K562 (cell line): ENCODE data around the gene NR3C1. TPM values are rescaled to one million over a fixed set of nuclear protein-coding genes. Genes with fewer than 3 reads are reported as not detected.

Experiments
- ATAC-seq: fragments of 200-7000 bp; cut with Tn5 transposase; 3 replicates; pipeline ENCODE4 v1.9.1; 2020; ENCODE audit warnings: moderate library complexity
- BruUV-seq: library from RNA; stranded (reverse); fragments of 400-500 nt; replicated peaks from 2 replicates; lab custom pipeline; 2021; lab: Mats Ljungman, UMichigan
- CTCF ChIA-PET: fragments of 300-600 bp; formaldehyde crosslinking; extraction: SDS; loops from one replicate; lab custom pipeline; 2021; ENCODE audit warnings: low intra/inter-chr PET ratio; lab: Yijun Ruan, JAX
- POLR2A ChIA-PET: fragments of 300-600, 350-650 bp; sonication (Branson Sonifier 250); formaldehyde crosslinking; extraction: SDS; loops from one replicate; lab custom pipeline; 2021; ENCODE audit warnings: antibody characterized with exemption, inconsistent platforms; lab: Yijun Ruan, JAX
- DNase-seq, 4 experiments: peaks; one replicate each; pipeline versions ENCODE4 v3.0.0 to v3.0.0-alpha.2; 2011 to 2018; ENCODE audit warnings: low spot score in 3 of 4, mixed read lengths in 3 of 4; ENCODE audit errors: extremely low read depth in 1 of 4
- FAIRE-seq: peaks from 2 replicates; lab custom pipeline; 2011; peaks lifted over from hg19 to GRCh38; lab: Jason Lieb, UNC
- H2AFZ ChIP-seq: 2 replicates; pipeline ENCODE4 v1.6.0; 2011; ENCODE audit warnings: low read depth, low read length, control low read depth, inconsistent platforms
- H3K27ac ChIP-seq: fragments of 200-600 bp; 3 replicates; pipeline ENCODE4 v1.8.0; 2011; ENCODE audit warnings: low read depth, mild to moderate bottlenecking, control low read depth, inconsistent platforms, low read length, moderate library complexity, mixed read lengths; ENCODE audit errors: extremely low read depth
- H3K27me3 ChIP-seq, 2 experiments: fragments of 300-600 bp in 1 of 2; 2 replicates in 1 of 2; 3 replicates in 1 of 2; pipeline versions ENCODE4 v1.6.0 to v1.8.0; 2011; ENCODE audit warnings: inconsistent platforms in 2 of 2, low read length in 2 of 2, mild to moderate bottlenecking in 1 of 2, mixed read lengths in 1 of 2, moderate library complexity in 1 of 2; ENCODE audit not compliant: control insufficient read depth in 2 of 2, insufficient read depth in 2 of 2
- H3K36me3 ChIP-seq: fragments of 300-600 bp; 3 replicates; pipeline ENCODE4 v1.8.0; 2011; ENCODE audit warnings: mild to moderate bottlenecking, low read length, inconsistent platforms; ENCODE audit not compliant: control insufficient read depth, insufficient read depth
- H3K4me1 ChIP-seq, 2 experiments: fragments of 200-600 bp in 1 of 2; replicated peaks in 1 of 2; 2 replicates in 1 of 2; 3 replicates in 1 of 2; pipeline versions ENCODE4 v1.5.1 to v1.8.0; 2011; ENCODE audit warnings: inconsistent platforms in 2 of 2, low read length in 2 of 2, mild to moderate bottlenecking in 1 of 2, mixed read lengths in 1 of 2, moderate library complexity in 1 of 2; ENCODE audit not compliant: control insufficient read depth in 2 of 2, insufficient read depth in 2 of 2
- H3K4me2 ChIP-seq: 2 replicates; pipeline ENCODE4 v1.6.1; 2011; ENCODE audit warnings: low read length, control low read depth, inconsistent platforms, mixed read lengths; ENCODE audit not compliant: insufficient read depth
- H3K4me3 ChIP-seq: fragments of 200-600 bp; sonication (generic), shearing (Covaris generic); 2 replicates; pipeline ENCODE4 v1.5.1; 2016; ENCODE audit warnings: control low read depth, inconsistent platforms
- H3K79me2 ChIP-seq: fragments of 200-600 bp; 3 replicates; pipeline ENCODE4 v1.8.0; 2011; ENCODE audit warnings: low read length, inconsistent platforms; ENCODE audit not compliant: control insufficient read depth, insufficient read depth
- H3K9ac ChIP-seq, 2 experiments: 2 replicates each; pipeline versions ENCODE4 v1.6.0 to v1.6.1; 2011; ENCODE audit warnings: low read depth in 2 of 2, low read length in 2 of 2, control low read depth in 1 of 2, inconsistent platforms in 1 of 2, mild to moderate bottlenecking in 1 of 2, mixed read lengths in 1 of 2; ENCODE audit not compliant: insufficient read depth in 1 of 2
- H3K9me1 ChIP-seq: one replicate; pipeline ENCODE4 v1.6.0; 2011; ENCODE audit warnings: inconsistent platforms, mild to moderate bottlenecking, low read length, moderate library complexity; ENCODE audit not compliant: control insufficient read depth, insufficient read depth
- H3K9me3 ChIP-seq: replicated peaks from 2 replicates; pipeline ENCODE4 v1.5.1; 2011; ENCODE audit warnings: low read depth, low read length, inconsistent platforms; ENCODE audit not compliant: control insufficient read depth, insufficient read depth
- H4K20me1 ChIP-seq: replicated peaks from 2 replicates; pipeline ENCODE4 v1.6.1; 2011; ENCODE audit warnings: low read length, inconsistent platforms, mixed read lengths; ENCODE audit not compliant: control insufficient read depth, insufficient read depth
- ARID1B ChIP-seq: fragments of 450-650 bp; IDR thresholded peaks from 2 replicates; pipeline ENCODE4 v1.6.1; 2016; ENCODE audit warnings: antibody characterized with exemption, mild to moderate bottlenecking, inconsistent platforms
- ASH1L ChIP-seq: fragments of 450-650 bp; IDR thresholded peaks from 2 replicates; pipeline ENCODE4 v1.6.1; 2018; ENCODE audit warnings: borderline replicate concordance, mild to moderate bottlenecking, low read depth; ENCODE audit not compliant: partially characterized antibody
- DIDO1 ChIP-seq: fragments of 450-650 bp; IDR thresholded peaks from 2 replicates; pipeline ENCODE4 v1.6.1; 2016; ENCODE audit warnings: low read depth, missing biosample characterization, missing genetic modification characterization
- EHMT2 ChIP-seq: fragments of 450-650 bp; IDR thresholded peaks from 2 replicates; pipeline ENCODE4 v1.6.1; 2018; ENCODE audit warnings: antibody characterized with exemption
- GABPB1 ChIP-seq: sonication (generic); formaldehyde crosslinking; IDR thresholded peaks from 2 replicates; pipeline ENCODE4 v1.8.0; 2022; ENCODE audit warnings: mild to moderate bottlenecking, missing genetic modification reagents
- HEY1 ChIP-seq: fragments of 250-450 bp; sonication (Bioruptor Pico); IDR thresholded peaks from 2 replicates; pipeline ENCODE4 v1.5.0; 2020; ENCODE audit warnings: mild to moderate bottlenecking, moderate library complexity, borderline replicate concordance
- JUNB ChIP-seq: fragments of 450-650 bp; formaldehyde crosslinking; conservative IDR thresholded peaks from 2 replicates; pipeline ENCODE4 v1.4.0; 2020; ENCODE audit warnings: mild to moderate bottlenecking
- MNT ChIP-seq, 2 experiments: fragments of 450-650 bp; conservative IDR thresholded peaks; 2 replicates each; pipeline ENCODE4 v1.6.1; 2017; ENCODE audit warnings: mild to moderate bottlenecking in 2 of 2, moderate library complexity in 2 of 2
- NR2F6 ChIP-seq: fragments of 450-650 bp; formaldehyde crosslinking; IDR thresholded peaks from 2 replicates; pipeline ENCODE4 v1.4.0; 2020; ENCODE audit warnings: mild to moderate bottlenecking
- SIN3B ChIP-seq: fragments of 450-650 bp; IDR thresholded peaks from 2 replicates; pipeline ENCODE4 v1.6.1; 2017; ENCODE audit warnings: low read depth, mild to moderate bottlenecking, moderate library complexity
- TFE3 ChIP-seq: fragments of 450-650 bp; formaldehyde crosslinking; IDR thresholded peaks from 2 replicates; pipeline ENCODE4 v1.4.0; 2020; ENCODE audit warnings: mild to moderate bottlenecking, mixed read lengths
- TRIM24 ChIP-seq, 2 experiments: fragments of 450-650 bp; IDR thresholded peaks; 2 replicates each; pipeline ENCODE4 v1.6.1; 2016
- ZNF239 ChIP-seq: fragments of 250-450 bp; sonication (Bioruptor Pico); IDR thresholded peaks from 2 replicates; pipeline ENCODE4 v1.4.0; 2020; ENCODE audit warnings: mild to moderate bottlenecking
- ZNF76 ChIP-seq: fragments of 250-450 bp; sonication (Bioruptor Pico); IDR thresholded peaks from 2 replicates; pipeline ENCODE4 v1.4.0; 2020; ENCODE audit warnings: mild to moderate bottlenecking, moderate library complexity, borderline replicate concordance
- WGBS: fragments of 100-300 bp; shearing (Covaris generic); methylation state at CpG from one replicate; pipeline ENCODE4 v1.1.6; 2016; ENCODE audit warnings: low coverage, mixed read lengths; ENCODE audit not compliant: insufficient coverage; ENCODE audit errors: missing lambda C conversion rate; 5-methylcytosine and 5-hydroxymethylcytosine counted together
- in situ Hi-C: fragments of 300-500 bp; cut with MboI; formaldehyde crosslinking; loops from 4 replicates; pipeline ENCODE4 v1.15.0; 2018; ENCODE audit warnings: inconsistent platforms, mixed read lengths
- intact Hi-C: fragments of 100-400 bp; cut with micrococcal nuclease; formaldehyde crosslinking; loops from 2 replicates; pipeline ENCODE4 v1.14.2; 2022
- polyA plus RNA-seq, 8 experiments: library from polyadenylated mRNA; depleted of rRNA in 4 of 8; stranded (reverse) in 5 of 8; unstranded in 3 of 8; fragments of >200 nt; fragmentation: Nextera tagmentation in 2 of 8; fragmentation: Illumina TruSeq in 1 of 8; extraction: Ambion mirVana in 2 of 8; extraction: Trizol in 1 of 8; gene quantifications; 2 replicates each; pipeline versions ENCODE4 v1.2.1 to v1.2.3, GENCODE V29; 2011 to 2014; ENCODE audit warnings: inconsistent platforms in 1 of 8, missing spikeins in 1 of 8
- total RNA-seq, 7 experiments: library from RNA; depleted of rRNA in 6 of 7; stranded (reverse); fragments of >200 nt in 6 of 7; fragmentation: Illumina TruSeq in 2 of 7; extraction: Trizol in 2 of 7; gene quantifications; 2 replicates each; pipeline versions ENCODE4 v1.2.1 to v1.2.3, GENCODE V29; 2011 to 2021; ENCODE audit warnings: low replicate concordance in 1 of 7

Gene NR3C1
- total and polyA plus RNA-seq, 9 of the 15 experiments (the other 6 are each of a cell fraction or from before 2014, with no cell fraction given), result 8.2 to 36.0 (median 15.0) TPM

- TF ChIP-seq TFE3 (no peak), ZNF239 (no peak), ASH1L (no peak), EHMT2 (0 out of 2 replicates have a peak, but pooled peaks have one; percentile 43), GABPB1 (CRISPR knock-in tag) (no peak), JUNB (CRISPR knock-in tag) (peak; percentile 41; the same call in 1 of the 2 replicates), ARID1B (peak; percentile 47), NR2F6 (no peak)
Measured at GRCh38 chr5:143349177-143349576, 54.3 kb downstream of the NR3C1 start (continued).

GRCh38 chr5:143347698-143348344 is 55.7 kb downstream of the NR3C1 start:
- H3K79me2 ChIP-seq, result peaks cover 72% of the 10 kb centered on the region
- no peak overlapping the region for H3K27ac ChIP-seq
- 0 out of 2 replicates have a peak, but pooled peaks cover 3% of the 10 kb centered on the region for H4K20me1 ChIP-seq
- in situ Hi-C loops (no loop called here), intact Hi-C loops (no loop called here)
- FAIRE-seq, result no peak
- peaks cover 2 to 29% of the 10 kb centered on the region in 2 experiments; a peak in 2 of 5 replicates for H3K4me1 ChIP-seq
- CTCF ChIA-PET, result no interaction called here
- H3K9me1 ChIP-seq, result no peaks in the 10 kb centered on the region
- no peaks in the 10 kb centered on the region for H3K27me3 ChIP-seq
- no peak overlapping the region for H3K4me3 ChIP-seq
- H3K36me3 ChIP-seq, result no peaks in the 10 kb centered on the region
- POLR2A ChIA-PET, result no interaction called here
- DNase-seq, result no peak
- 70% methylated on average over 3 of the region's 3 CpGs for WGBS
- no peak overlapping the region for H3K4me2 ChIP-seq
- H3K9ac ChIP-seq, result no peak overlapping the region
- no peak for ATAC-seq
- H3K9me3 ChIP-seq, result no peaks in the 10 kb centered on the region
- BruUV-seq, result no TSS peak
- no peak overlapping the region for H2AFZ ChIP-seq
- TF ChIP-seq TRIM24 (IDR thresholded peaks at IDR 0.05) (no peak), DIDO1 (tag) (no peak), HEY1 (CRISPR knock-in tag) (no peak), ZNF76 (CRISPR knock-in tag) (no peak), MNT (conservative IDR thresholded peaks at IDR 0.05) (no peak), SIN3B (no peak)
